Measurements from ENCODE around the gene MMP25. TPM values are rescaled to one million over a fixed set of nuclear protein-coding genes. Genes with fewer than 3 reads are reported as not detected.

MMP25 gene
- polyA plus RNA-seq, 1 donor (not counting 4 experiments of a cell fraction or from before 2014, with no cell fraction given): 0.09 TPM

GRCh38 chr16:3032624-3033023 is 13.7 kb upstream of the MMP25 start:
- Histone ChIP-seq H3K9me1 (ENCODE audit: control insufficient read depth, extremely low read depth, insufficient read depth, low read length) (no peaks in the 10 kb centered on the region), H2AFZ (ENCODE audit: control insufficient read depth, low read length) (no peak overlapping the region), H4K20me1 (ENCODE audit: control insufficient read depth, extremely low read depth, insufficient read depth, low read length) (no peaks in the 10 kb centered on the region), H3K4me2 (ENCODE audit: control insufficient read depth, extremely low read depth, insufficient read depth, low read depth, low read length) (no peak overlapping the region), H3K27me3 (ENCODE audit: control insufficient read depth, extremely low read depth, insufficient read depth, low read length) (peaks cover 42% of the 10 kb centered on the region), H3K36me3 (ENCODE audit: control insufficient read depth in 2 of 2, extremely low read depth in 1 of 2, insufficient read depth in 2 of 2, low read length in 2 of 2) (peaks cover 0 to 1% of the 10 kb centered on the region in 2 experiments), H3K9me3 (ENCODE audit: control insufficient read depth, low read depth, low read length) (no peaks in the 10 kb centered on the region), H3K79me2 (ENCODE audit: control insufficient read depth, insufficient read depth, low read length) (no peaks in the 10 kb centered on the region), H3K9ac (ENCODE audit: control insufficient read depth, extremely low read depth, insufficient read depth, low read length) (no peak overlapping the region), H3K4me3 (ENCODE audit: control insufficient read depth in 2 of 3, extremely low read depth in 1 of 3, insufficient read depth in 2 of 3, low read depth in 1 of 3, low read length in 3 of 3) (no peak overlapping the region), H3K27ac (ENCODE audit: control insufficient read depth, insufficient read depth, low read length) (no peak overlapping the region), H3K4me1 (ENCODE audit: control insufficient read depth, extremely low read depth, insufficient read depth, low read length) (peaks cover 5% of the 10 kb centered on the region)
- TF ChIP-seq CTCF (optimal IDR thresholded peaks at IDR 0.05 in 1 of 3, IDR thresholded peaks at IDR 0.05 in 1 of 3, conservative IDR thresholded peaks at IDR 0.05 in 1 of 3; ENCODE audit: extremely low read depth in 1 of 3, insufficient read depth in 2 of 3, low read length in 3 of 3): no peak
- TF ChIP-seq EZH2 (IDR thresholded peaks at IDR 0.05; ENCODE audit: low read length): no peak
- DNase-seq (ENCODE audit: low read depth, low spot score): no peak
- dilution Hi-C loops (cut with MboI; ENCODE audit: extremely low pct_ligation_motif_present, low sequenced_read_pairs): no loop called here
- FAIRE-seq: no peak

- Histone ChIP-seq H3K9ac (ENCODE audit: control insufficient read depth, extremely low read depth, insufficient read depth, low read length) (no peak overlapping the region), H3K4me2 (ENCODE audit: control insufficient read depth, extremely low read depth, insufficient read depth, low read depth, low read length) (no peak overlapping the region)
Measured at GRCh38 chr16:3035289-3035971, 10.9 kb upstream of the MMP25 start.

More at GRCh38 chr16:3035289-3035971, 10.9 kb upstream of the MMP25 start:
- no peaks in the 10 kb centered on the region for H3K79me2 ChIP-seq (ENCODE audit: control insufficient read depth, insufficient read depth, low read length)
- no peak for TF ChIP-seq EZH2 (IDR thresholded peaks at IDR 0.05; ENCODE audit: low read length)
- no peak for TF ChIP-seq CTCF (optimal IDR thresholded peaks at IDR 0.05 in 1 of 3, IDR thresholded peaks at IDR 0.05 in 1 of 3, conservative IDR thresholded peaks at IDR 0.05 in 1 of 3; ENCODE audit: extremely low read depth in 1 of 3, insufficient read depth in 2 of 3, low read length in 3 of 3)
- H3K36me3 ChIP-seq (ENCODE audit: control insufficient read depth in 2 of 2, extremely low read depth in 1 of 2, insufficient read depth in 2 of 2, low read length in 2 of 2): no peaks in the 10 kb centered on the region
- FAIRE-seq: no peak
- H2AFZ ChIP-seq (ENCODE audit: control insufficient read depth, low read length): no peak overlapping the region
- no peaks in the 10 kb centered on the region for H3K9me3 ChIP-seq (ENCODE audit: control insufficient read depth, low read depth, low read length)
- dilution Hi-C loops (cut with MboI; ENCODE audit: extremely low pct_ligation_motif_present, low sequenced_read_pairs): no loop called here
- H3K4me1 ChIP-seq (ENCODE audit: control insufficient read depth, extremely low read depth, insufficient read depth, low read length): peaks cover 6% of the 10 kb centered on the region
- H3K9me1 ChIP-seq (ENCODE audit: control insufficient read depth, extremely low read depth, insufficient read depth, low read length): no peaks in the 10 kb centered on the region
- H3K27ac ChIP-seq (ENCODE audit: control insufficient read depth, insufficient read depth, low read length): no peak overlapping the region
- no peak overlapping the region for H3K4me3 ChIP-seq (ENCODE audit: control insufficient read depth in 2 of 3, extremely low read depth in 1 of 3, insufficient read depth in 2 of 3, low read depth in 1 of 3, low read length in 3 of 3)
- H3K27me3 ChIP-seq (ENCODE audit: control insufficient read depth, extremely low read depth, insufficient read depth, low read length): peaks cover 40% of the 10 kb centered on the region
- no peak for DNase-seq (ENCODE audit: low read depth, low spot score)
- no peaks in the 10 kb centered on the region for H4K20me1 ChIP-seq (ENCODE audit: control insufficient read depth, extremely low read depth, insufficient read depth, low read length)

All from keratinocyte (primary cell).